GM12892 (cell line): ENCODE results near the gene DNAH14.

Source experiments
- DNase-seq: peaks from one replicate; pipeline ENCODE4 v3.0.0; 2011; ENCODE audit not compliant: insufficient read length
- FAIRE-seq: peaks from 2 replicates; lab custom pipeline; 2011; peaks lifted over from hg19 to GRCh38; lab: Jason Lieb, UNC
- POLR2A ChIP-seq: IDR thresholded peaks from 2 replicates; pipeline ENCODE4 v1.6.1; 2011; ENCODE audit warnings: low read depth, low read length, control low read depth
- POLR2AphosphoS5 ChIP-seq: IDR thresholded peaks from 2 replicates; pipeline ENCODE4 v1.6.1; 2011; ENCODE audit warnings: low read depth, low read length, control low read depth
- TAF1 ChIP-seq: IDR thresholded peaks from 2 replicates; pipeline ENCODE4 v1.6.1; 2011; ENCODE audit warnings: low read depth, mild to moderate bottlenecking, control low read depth, low read length, borderline replicate concordance

Gene DNAH14

GRCh38 chr1:225042263-225042662, 112.8 kb downstream of the DNAH14 start:
- FAIRE-seq (no peak), DNase-seq (no peak)
- TF ChIP-seq TAF1, result no peak
- no peak for TF ChIP-seq POLR2AphosphoS5
- TF ChIP-seq POLR2A, result no peak

DNA sequence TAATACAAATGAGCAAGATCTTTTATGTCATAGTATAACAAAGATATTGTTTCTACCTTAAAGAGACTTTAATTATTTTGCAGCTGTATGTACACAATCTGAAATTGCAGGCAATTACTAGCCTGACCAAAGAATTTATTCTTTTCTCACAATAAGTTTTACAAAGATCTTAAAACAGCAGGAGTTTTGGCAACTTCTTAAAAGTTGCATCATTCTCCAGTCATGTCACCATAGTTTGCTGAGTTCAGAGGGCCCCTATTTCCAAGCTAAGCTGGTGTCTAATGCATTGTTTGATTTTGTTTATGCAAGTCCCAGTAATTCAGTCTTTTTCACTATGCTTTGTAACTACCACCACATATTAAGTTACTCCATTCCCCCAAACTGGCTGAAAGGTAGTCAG, 114.8 kb downstream of the DNAH14 start:
- FAIRE-seq (no peak), DNase-seq (no peak)
- TF ChIP-seq POLR2AphosphoS5 (no peak), TAF1 (no peak), POLR2A (no peak)

GRCh38 chr1:225049594-225049993, 120.1 kb downstream of the DNAH14 start:
- TF ChIP-seq POLR2AphosphoS5 (no peak), POLR2A (no peak), TAF1 (no peak)
- no peak for FAIRE-seq
- no peak for DNase-seq

- FAIRE-seq, result no peak
- no peak for TF ChIP-seq POLR2A
- TF ChIP-seq POLR2AphosphoS5, result no peak
- TF ChIP-seq TAF1, result no peak
- no peak for DNase-seq
Measured at GRCh38 chr1:225063722-225064121, 134.2 kb downstream of the DNAH14 start.

DNA sequence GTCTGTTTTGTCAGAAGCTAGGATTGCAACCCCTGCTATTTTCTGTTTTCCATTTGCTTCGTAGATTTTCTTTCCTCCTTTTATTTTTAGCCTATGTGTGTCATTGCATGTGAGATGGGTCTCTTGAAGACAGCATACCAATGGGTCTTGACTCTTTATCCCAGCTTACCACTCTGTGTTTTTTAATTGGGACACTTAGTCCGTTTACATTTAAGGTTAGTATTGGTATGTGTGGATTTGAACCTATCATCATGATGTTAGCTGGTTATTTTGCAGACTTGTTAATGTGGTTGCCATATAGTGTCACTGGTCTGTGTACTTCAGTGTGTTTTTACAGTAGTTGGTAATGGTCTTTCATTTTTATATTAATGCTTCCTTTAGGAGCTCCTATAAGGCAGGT, 141.5 kb downstream of the DNAH14 start:
- TF ChIP-seq POLR2AphosphoS5, result no peak
- TF ChIP-seq TAF1, result no peak
- TF ChIP-seq POLR2A, result no peak
- FAIRE-seq, result no peak
- DNase-seq, result no peak

- FAIRE-seq (no peak), DNase-seq (no peak)
- TF ChIP-seq POLR2A (no peak), TAF1 (no peak), POLR2AphosphoS5 (no peak)
Measured at GRCh38 chr1:225097175-225097574, 167.7 kb downstream of the DNAH14 start.

DNA sequence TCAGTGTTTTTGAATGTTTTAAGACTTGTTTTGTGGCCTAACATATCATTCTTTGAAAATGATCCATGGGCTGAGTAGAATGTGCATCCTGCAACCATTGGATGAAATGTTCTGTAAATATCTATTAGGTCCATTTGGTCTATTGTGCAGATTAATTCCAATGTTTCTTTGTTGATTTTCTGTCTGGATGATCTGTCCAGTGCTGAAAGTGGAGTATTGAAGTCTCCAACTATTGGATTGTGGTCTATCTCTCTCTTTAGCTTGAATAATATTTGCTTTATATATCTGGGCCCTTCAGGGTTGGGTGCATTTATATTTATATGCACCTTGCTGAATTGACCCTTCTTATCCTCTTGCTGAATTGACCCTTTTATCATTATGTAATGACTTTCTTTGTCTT, 181.5 kb downstream of the DNAH14 start:
- DNase-seq (no peak), FAIRE-seq (no peak)

DNA sequence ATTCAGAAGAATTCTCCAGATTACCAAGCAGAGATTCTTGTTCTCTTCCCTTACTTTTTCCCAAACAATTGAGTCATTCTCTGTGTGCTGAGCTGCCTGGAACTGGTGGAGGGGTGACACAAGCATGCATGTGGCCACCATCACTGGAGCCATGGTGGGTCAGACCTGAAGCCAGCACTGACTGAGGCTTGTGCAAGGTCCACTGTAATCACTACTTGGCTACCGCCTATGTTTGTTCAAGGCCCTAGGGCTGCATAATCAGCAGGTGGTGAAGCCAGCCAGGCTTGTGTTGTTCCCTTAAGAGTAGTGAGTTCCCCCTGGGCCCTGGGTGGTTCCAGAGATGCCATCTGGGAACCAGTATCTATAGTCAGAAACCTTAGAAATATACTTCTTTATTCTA, 183.8 kb downstream of the DNAH14 start:
- TF ChIP-seq TAF1, result no peak
- TF ChIP-seq POLR2A, result no peak
- no peak for TF ChIP-seq POLR2AphosphoS5
- FAIRE-seq, result no peak
- no peak for DNase-seq

More for the DNA sequence above, 181.5 kb downstream of the DNAH14 start:
- TF ChIP-seq TAF1 (no peak), POLR2AphosphoS5 (no peak), POLR2A (no peak)

GRCh38 chr1:225114354-225114990, 185.0 kb downstream of the DNAH14 start:
- DNase-seq, result no peak
- no peak for TF ChIP-seq POLR2AphosphoS5
- TF ChIP-seq TAF1, result no peak
- TF ChIP-seq POLR2A, result no peak
- FAIRE-seq, result no peak

DNA sequence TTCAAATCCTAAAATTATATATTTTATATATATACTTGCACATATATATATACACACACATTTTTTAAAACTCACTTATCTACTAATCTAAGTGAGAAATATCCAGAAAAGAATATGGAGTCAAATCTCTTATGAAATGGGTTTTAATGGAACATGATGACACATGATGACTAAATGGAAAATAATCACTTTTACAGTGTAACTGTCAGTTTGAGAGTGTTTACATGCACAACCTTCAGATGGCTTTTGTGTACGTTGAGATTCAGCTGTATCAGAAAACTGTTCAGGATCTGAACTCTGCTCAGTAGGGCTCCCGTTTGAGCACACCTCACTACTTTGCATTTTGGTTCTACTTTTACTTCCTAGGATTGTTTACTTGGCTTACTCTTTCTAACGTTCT, 189.8 kb downstream of the DNAH14 start:
- DNase-seq (no peak), FAIRE-seq (no peak)
- TF ChIP-seq POLR2A, result no peak
- no peak for TF ChIP-seq POLR2AphosphoS5
- no peak for TF ChIP-seq TAF1

- FAIRE-seq (no peak), DNase-seq (no peak)
- no peak for TF ChIP-seq TAF1
- TF ChIP-seq POLR2AphosphoS5, result no peak
- no peak for TF ChIP-seq POLR2A
Measured at GRCh38 chr1:225121095-225121494, 191.6 kb downstream of the DNAH14 start.

DNA sequence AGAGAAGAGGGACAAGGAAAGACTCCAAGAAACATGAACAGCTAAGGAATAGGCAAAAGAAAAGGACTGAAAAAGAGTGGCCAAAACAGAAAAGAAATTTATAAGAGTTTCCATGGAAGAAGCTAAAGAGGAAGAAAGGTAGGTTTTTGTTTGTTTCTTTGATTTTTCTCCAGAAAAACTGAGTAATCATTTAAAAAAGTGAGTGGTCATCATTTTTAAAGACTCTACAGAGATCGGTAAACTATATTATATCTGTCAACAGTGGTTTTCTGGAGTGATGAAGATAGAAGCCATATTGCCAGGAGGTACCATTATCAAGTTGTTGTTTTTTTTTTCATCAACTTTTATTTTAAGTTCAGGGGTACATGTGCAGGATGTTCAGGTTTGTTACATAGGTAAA, 202.4 kb downstream of the DNAH14 start:
- FAIRE-seq, result no peak
- no peak for DNase-seq
- no peak for TF ChIP-seq POLR2A
- no peak for TF ChIP-seq POLR2AphosphoS5
- no peak for TF ChIP-seq TAF1
